HEK293 (cell line): ENCODE results near the gene HNRNPL.

ENCODE experiments used
- HOXA7 ChIP-seq: sonication (generic); formaldehyde crosslinking; IDR thresholded peaks from 2 replicates; pipeline ENCODE4 v1.8.1; 2022; ENCODE audit warnings: missing genetic modification reagents, borderline replicate concordance
- ZNF121 ChIP-seq: fragments of 450-650 bp; formaldehyde crosslinking; IDR thresholded peaks from 2 replicates; pipeline ENCODE4 v1.5.1; 2016; ENCODE audit warnings: missing biosample characterization, missing genetic modification characterization
- ZNF274 ChIP-seq, 2 experiments: fragments of 200-500 bp in 1 of 2; fragments of 450-650 bp in 1 of 2; sonication (Bioruptor generic) in 1 of 2; formaldehyde crosslinking in 1 of 2; IDR thresholded peaks; 2 replicates each; pipeline versions ENCODE4 v1.5.1 to v1.6.1; 2014 to 2016; ENCODE audit warnings: borderline replicate concordance in 1 of 2, inconsistent platforms in 1 of 2, low read length in 1 of 2, missing biosample characterization in 1 of 2, missing genetic modification characterization in 1 of 2
- ZNF548 ChIP-seq: fragments of 450-650 bp; formaldehyde crosslinking; IDR thresholded peaks from 2 replicates; pipeline ENCODE4 v1.5.1; 2016; ENCODE audit warnings: missing biosample characterization, missing genetic modification characterization
- ZNF549 ChIP-seq: fragments of 450-650 bp; IDR thresholded peaks from 2 replicates; pipeline ENCODE4 v1.5.1; 2018; ENCODE audit warnings: missing biosample characterization, missing genetic modification characterization, mild to moderate bottlenecking, inconsistent platforms, moderate library complexity
- ZNF558 ChIP-seq: fragments of 450-650 bp; formaldehyde crosslinking; IDR thresholded peaks from 2 replicates; pipeline ENCODE4 v1.5.1; 2016; ENCODE audit warnings: missing biosample characterization, missing genetic modification characterization
- ZNF610 ChIP-seq: fragments of 450-650 bp; formaldehyde crosslinking; IDR thresholded peaks from 2 replicates; pipeline ENCODE4 v1.5.1; 2016; ENCODE audit warnings: missing biosample characterization, missing genetic modification characterization, borderline replicate concordance
- ZNF670 ChIP-seq: fragments of 450-650 bp; formaldehyde crosslinking; IDR thresholded peaks from 2 replicates; pipeline ENCODE4 v1.5.1; 2016; ENCODE audit warnings: missing biosample characterization, missing genetic modification characterization, low read depth
- ZNF776 ChIP-seq: fragments of 450-650 bp; formaldehyde crosslinking; IDR thresholded peaks from 2 replicates; pipeline ENCODE4 v1.5.0; 2017; ENCODE audit warnings: missing biosample characterization, missing genetic modification characterization, borderline replicate concordance
- TF ChIP-seq, protein P1 (sequence below): fragments of 450-650 bp; formaldehyde crosslinking; IDR thresholded peaks from 2 replicates; pipeline ENCODE4 v1.5.1; 2016; ENCODE audit warnings: missing biosample characterization, missing genetic modification characterization
- TF ChIP-seq, protein P2 (sequence below): fragments of 450-650 bp; formaldehyde crosslinking; IDR thresholded peaks from 2 replicates; pipeline ENCODE4 v1.5.1; 2016; ENCODE audit warnings: missing biosample characterization, missing genetic modification characterization
- TF ChIP-seq, protein P3 (sequence below): fragments of 450-650 bp; formaldehyde crosslinking; IDR thresholded peaks from 2 replicates; pipeline ENCODE4 v1.5.1; 2016; ENCODE audit warnings: missing biosample characterization, missing genetic modification characterization, low read depth
- TF ChIP-seq, protein P4 (sequence below): fragments of 450-650 bp; formaldehyde crosslinking; IDR thresholded peaks from 2 replicates; pipeline ENCODE4 v1.5.1; 2016; ENCODE audit warnings: missing biosample characterization, missing genetic modification characterization, borderline replicate concordance

DNA sequence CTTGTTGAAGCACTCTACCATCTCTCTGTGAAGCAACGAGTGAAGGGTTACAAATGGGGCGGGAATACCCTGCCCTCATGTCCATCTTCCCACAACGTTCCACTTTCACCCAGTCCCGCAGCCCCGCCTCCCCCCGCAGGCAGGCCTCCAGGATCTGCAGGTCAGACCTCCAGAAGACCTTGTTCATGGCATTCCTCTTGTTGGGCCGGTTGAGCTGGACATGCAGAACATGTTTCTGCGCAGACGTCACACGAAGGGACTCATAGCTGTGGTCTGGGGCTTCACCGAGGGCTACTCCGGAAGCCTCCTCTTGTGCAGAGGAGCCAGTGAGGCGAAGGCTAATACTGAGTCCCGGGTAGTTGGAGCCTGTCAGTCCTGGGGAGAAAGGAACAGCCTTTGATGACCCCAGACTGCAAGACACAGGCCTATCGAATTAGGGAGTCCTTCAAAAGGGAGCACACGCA is 18.6 kb downstream of the HNRNPL start:
- no peak for TF ChIP-seq ZNF776 (tag by site-specific recombination)
- TF ChIP-seq, protein P1, sequence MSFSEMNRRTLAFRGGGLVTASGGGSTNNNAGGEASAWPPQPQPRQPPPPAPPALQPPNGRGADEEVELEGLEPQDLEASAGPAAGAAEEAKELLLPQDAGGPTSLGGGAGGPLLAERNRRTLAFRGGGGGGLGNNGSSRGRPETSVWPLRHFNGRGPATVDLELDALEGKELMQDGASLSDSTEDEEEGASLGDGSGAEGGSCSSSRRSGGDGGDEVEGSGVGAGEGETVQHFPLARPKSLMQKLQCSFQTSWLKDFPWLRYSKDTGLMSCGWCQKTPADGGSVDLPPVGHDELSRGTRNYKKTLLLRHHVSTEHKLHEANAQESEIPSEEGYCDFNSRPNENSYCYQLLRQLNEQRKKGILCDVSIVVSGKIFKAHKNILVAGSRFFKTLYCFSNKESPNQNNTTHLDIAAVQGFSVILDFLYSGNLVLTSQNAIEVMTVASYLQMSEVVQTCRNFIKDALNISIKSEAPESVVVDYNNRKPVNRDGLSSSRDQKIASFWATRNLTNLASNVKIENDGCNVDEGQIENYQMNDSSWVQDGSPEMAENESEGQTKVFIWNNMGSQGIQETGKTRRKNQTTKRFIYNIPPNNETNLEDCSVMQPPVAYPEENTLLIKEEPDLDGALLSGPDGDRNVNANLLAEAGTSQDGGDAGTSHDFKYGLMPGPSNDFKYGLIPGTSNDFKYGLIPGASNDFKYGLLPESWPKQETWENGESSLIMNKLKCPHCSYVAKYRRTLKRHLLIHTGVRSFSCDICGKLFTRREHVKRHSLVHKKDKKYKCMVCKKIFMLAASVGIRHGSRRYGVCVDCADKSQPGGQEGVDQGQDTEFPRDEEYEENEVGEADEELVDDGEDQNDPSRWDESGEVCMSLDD = no peak; the same call in 1 of the 2 replicates
- no peak for TF ChIP-seq ZNF558 (tag by site-specific recombination)
- TF ChIP-seq, protein P2, sequence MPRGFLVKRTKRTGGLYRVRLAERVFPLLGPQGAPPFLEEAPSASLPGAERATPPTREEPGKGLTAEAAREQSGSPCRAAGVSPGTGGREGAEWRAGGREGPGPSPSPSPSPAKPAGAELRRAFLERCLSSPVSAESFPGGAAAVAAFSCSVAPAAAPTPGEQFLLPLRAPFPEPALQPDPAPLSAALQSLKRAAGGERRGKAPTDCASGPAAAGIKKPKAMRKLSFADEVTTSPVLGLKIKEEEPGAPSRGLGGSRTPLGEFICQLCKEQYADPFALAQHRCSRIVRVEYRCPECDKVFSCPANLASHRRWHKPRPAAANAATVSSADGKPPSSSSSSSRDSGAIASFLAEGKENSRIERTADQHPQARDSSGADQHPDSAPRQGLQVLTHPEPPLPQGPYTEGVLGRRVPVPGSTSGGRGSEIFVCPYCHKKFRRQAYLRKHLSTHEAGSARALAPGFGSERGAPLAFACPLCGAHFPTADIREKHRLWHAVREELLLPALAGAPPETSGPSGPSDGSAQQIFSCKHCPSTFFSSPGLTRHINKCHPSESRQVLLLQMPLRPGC (tag by site-specific recombination) = no peak
- TF ChIP-seq ZNF274 (IDR thresholded peaks at IDR 0.05; ENCODE audit: low read length) = no peak
- TF ChIP-seq ZNF274 (tag by site-specific recombination; IDR thresholded peaks at IDR 0.05; ENCODE audit: borderline replicate concordance) = no peak
- TF ChIP-seq, protein P3, sequence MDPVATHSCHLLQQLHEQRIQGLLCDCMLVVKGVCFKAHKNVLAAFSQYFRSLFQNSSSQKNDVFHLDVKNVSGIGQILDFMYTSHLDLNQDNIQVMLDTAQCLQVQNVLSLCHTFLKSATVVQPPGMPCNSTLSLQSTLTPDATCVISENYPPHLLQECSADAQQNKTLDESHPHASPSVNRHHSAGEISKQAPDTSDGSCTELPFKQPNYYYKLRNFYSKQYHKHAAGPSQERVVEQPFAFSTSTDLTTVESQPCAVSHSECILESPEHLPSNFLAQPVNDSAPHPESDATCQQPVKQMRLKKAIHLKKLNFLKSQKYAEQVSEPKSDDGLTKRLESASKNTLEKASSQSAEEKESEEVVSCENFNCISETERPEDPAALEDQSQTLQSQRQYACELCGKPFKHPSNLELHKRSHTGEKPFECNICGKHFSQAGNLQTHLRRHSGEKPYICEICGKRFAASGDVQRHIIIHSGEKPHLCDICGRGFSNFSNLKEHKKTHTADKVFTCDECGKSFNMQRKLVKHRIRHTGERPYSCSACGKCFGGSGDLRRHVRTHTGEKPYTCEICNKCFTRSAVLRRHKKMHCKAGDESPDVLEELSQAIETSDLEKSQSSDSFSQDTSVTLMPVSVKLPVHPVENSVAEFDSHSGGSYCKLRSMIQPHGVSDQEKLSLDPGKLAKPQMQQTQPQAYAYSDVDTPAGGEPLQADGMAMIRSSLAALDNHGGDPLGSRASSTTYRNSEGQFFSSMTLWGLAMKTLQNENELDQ (tag by site-specific recombination) = no peak
- no peak for TF ChIP-seq ZNF610 (tag by site-specific recombination)
- no peak for TF ChIP-seq ZNF121 (tag by site-specific recombination)
- no peak for TF ChIP-seq ZNF548 (tag by site-specific recombination)
- no peak for TF ChIP-seq ZNF670 (tag by site-specific recombination)
- TF ChIP-seq ZNF549 (tag by site-specific recombination) = no peak
- no peak for TF ChIP-seq HOXA7 (CRISPR knock-in tag)
- TF ChIP-seq, protein P4, sequence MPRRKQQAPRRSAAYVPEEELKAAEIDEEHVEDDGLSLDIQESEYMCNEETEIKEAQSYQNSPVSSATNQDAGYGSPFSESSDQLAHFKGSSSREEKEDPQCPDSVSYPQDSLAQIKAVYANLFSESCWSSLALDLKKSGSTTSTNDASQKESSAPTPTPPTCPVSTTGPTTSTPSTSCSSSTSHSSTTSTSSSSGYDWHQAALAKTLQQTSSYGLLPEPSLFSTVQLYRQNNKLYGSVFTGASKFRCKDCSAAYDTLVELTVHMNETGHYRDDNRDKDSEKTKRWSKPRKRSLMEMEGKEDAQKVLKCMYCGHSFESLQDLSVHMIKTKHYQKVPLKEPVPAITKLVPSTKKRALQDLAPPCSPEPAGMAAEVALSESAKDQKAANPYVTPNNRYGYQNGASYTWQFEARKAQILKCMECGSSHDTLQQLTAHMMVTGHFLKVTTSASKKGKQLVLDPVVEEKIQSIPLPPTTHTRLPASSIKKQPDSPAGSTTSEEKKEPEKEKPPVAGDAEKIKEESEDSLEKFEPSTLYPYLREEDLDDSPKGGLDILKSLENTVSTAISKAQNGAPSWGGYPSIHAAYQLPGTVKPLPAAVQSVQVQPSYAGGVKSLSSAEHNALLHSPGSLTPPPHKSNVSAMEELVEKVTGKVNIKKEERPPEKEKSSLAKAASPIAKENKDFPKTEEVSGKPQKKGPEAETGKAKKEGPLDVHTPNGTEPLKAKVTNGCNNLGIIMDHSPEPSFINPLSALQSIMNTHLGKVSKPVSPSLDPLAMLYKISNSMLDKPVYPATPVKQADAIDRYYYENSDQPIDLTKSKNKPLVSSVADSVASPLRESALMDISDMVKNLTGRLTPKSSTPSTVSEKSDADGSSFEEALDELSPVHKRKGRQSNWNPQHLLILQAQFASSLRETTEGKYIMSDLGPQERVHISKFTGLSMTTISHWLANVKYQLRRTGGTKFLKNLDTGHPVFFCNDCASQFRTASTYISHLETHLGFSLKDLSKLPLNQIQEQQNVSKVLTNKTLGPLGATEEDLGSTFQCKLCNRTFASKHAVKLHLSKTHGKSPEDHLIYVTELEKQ (tag by site-specific recombination) = peak; percentile 4; the same call in 1 of the 2 replicates
